Measurements from ENCODE around the gene TFF2. TPM values are rescaled to one million over a fixed set of nuclear protein-coding genes. Genes with fewer than 3 reads are reported as not detected.

The TFF2 gene
- polyA plus RNA-seq, 4 donors: 0.21 to 5.0 (median 1.4) TPM; not detected in 1

- DNase-seq: no peak
These were observed 54.3 kb downstream of the TFF2 start for GRCh38 chr21:42296501-42296900.

More at GRCh38 chr21:42296501-42296900, 54.3 kb downstream of the TFF2 start:
- WGBS, 3 donors: 76 to 83% (median 76%) methylated on average over 7 of the region's 7 CpGs
- FAIRE-seq: no peak
- H3K9me3 ChIP-seq (ENCODE audit: control insufficient read depth in 2 of 2, insufficient read depth in 1 of 2, low read depth in 1 of 2, low read length in 1 of 2): no peaks in the 10 kb centered on the region
- H3K36me3 ChIP-seq (ENCODE audit: control insufficient read depth in 3 of 3, insufficient read depth in 2 of 3, low read depth in 1 of 3, low read length in 3 of 3): peaks cover 0 to 35% (median 3%) of the 10 kb centered on the region in 3 donors
- H3K4me3 ChIP-seq (ENCODE audit: low read depth in 1 of 3, low read length in 3 of 3): no peak overlapping the region
- H3K27ac ChIP-seq (ENCODE audit: low read depth in 1 of 3, low read length in 2 of 3): no peak overlapping the region
- peaks cover 0 to 11% (median 0%) of the 10 kb centered on the region in 3 donors for H3K4me1 ChIP-seq (ENCODE audit: control insufficient read depth in 3 of 3, insufficient read depth in 2 of 3, low read depth in 1 of 3, low read length in 2 of 3)
- no peaks in the 10 kb centered on the region for H3K27me3 ChIP-seq (ENCODE audit: control insufficient read depth in 3 of 3, insufficient read depth in 3 of 3, low read length in 3 of 3)

Other genes with a start within 250 kb of the TFF2 start
- gene ABCG1, start 131.9 kb downstream of the TFF2 start, polyA plus RNA-seq: 10 to 100 TPM in 3 of 4 donors, 1 to 10 TPM in 1; 5.5 to 46.5 (median 21.2) TPM
- 1,000 to 10,000 TPM in 1 of 4 donors, 100 to 1,000 TPM in 3; 758 to 1,395 (median 912) TPM for gene TFF3, start 35.6 kb downstream of the TFF2 start, polyA plus RNA-seq
- 100 to 1,000 TPM in 3 of 4 donors, 10 to 100 TPM in 1; 14.5 to 187 (median 137) TPM for gene TFF1, start 15.5 kb upstream of the TFF2 start, polyA plus RNA-seq
- 1 to 10 TPM; 1.1 to 9.2 (median 2.6) TPM for gene TMPRSS3, start 45.1 kb upstream of the TFF2 start, polyA plus RNA-seq
- 1 to 10 TPM in 1 of 4 donors, under 1 TPM in 3; 0.42 to 2.4 (median 0.76) TPM for gene UBASH3A, start 52.9 kb upstream of the TFF2 start, polyA plus RNA-seq
- gene RSPH1, start 145.2 kb upstream of the TFF2 start, polyA plus RNA-seq: 10 to 100 TPM in 2 of 4 donors, 1 to 10 TPM in 2; 3.8 to 14.1 (median 7.8) TPM
- gene SLC37A1, start 162.9 kb upstream of the TFF2 start, polyA plus RNA-seq: 10 to 100 TPM; 30.0 to 80.7 (median 37.6) TPM

Measured in small intestine (tissue), 7 donors.